Measurements from ENCODE around the gene TIGD3. TPM values are rescaled to one million over a fixed set of nuclear protein-coding genes. Genes with fewer than 3 reads are reported as not detected.

Gene TIGD3
- total and polyA plus RNA-seq, 2 of the 8 experiments (the other 6 are each of a cell fraction or from before 2014, with no cell fraction given): 1.1 to 1.3 TPM

- H3K56ac ChIP-seq (replicated peaks; ENCODE audit: insufficient read length, low read depth, low read length): no peak overlapping the region
- no peak overlapping the region for H3K14ac ChIP-seq (ENCODE audit: insufficient read length)
- no peak overlapping the region for H3K9ac ChIP-seq (replicated peaks in 1 of 4; ENCODE audit: extremely low read depth in 1 of 4, low read depth in 3 of 4, low read length in 3 of 4)
- no peak overlapping the region for H2AFZ ChIP-seq (ENCODE audit: low read length)
- H2BK12ac ChIP-seq (ENCODE audit: low read depth, low read length): no peak overlapping the region
- CTCF ChIA-PET (ENCODE audit: partially characterized antibody): interaction anchor here (0.7 to 4.5 kb wide), 14 partner anchors 10 to 118 kb away, joined by 3 to 29 read pairs (median 3); partner anchors contain the start of gene NEAT1
- H3K4me2 ChIP-seq (ENCODE audit: insufficient read depth in 1 of 2, low read depth in 2 of 2, low read length in 2 of 2): no peak overlapping the region
- no peak overlapping the region for H2BK20ac ChIP-seq (ENCODE audit: low read length)
- peaks cover 0 to 4% of the 10 kb centered on the region in 2 experiments for H4K20me1 ChIP-seq (replicated peaks in 1 of 2; ENCODE audit: control insufficient read depth in 1 of 2, insufficient read depth in 2 of 2, low read length in 2 of 2)
- H2BK5ac ChIP-seq (ENCODE audit: low read depth, low read length): no peak overlapping the region
- WGBS, 2 experiments (ENCODE audit: extremely low coverage in 1 of 2, insufficient coverage in 1 of 2, insufficient read length in 1 of 2, insufficient replicate concordance in 2 of 2, low coverage in 1 of 2, low lambda C conversion rate in 2 of 2, missing lambda C conversion rate in 1 of 2): 84% methylated on average over 17 of the region's 17 CpGs; no CpG with 5 or more reads in 1 of the 2 experiments
- H2BK120ac ChIP-seq (replicated peaks; ENCODE audit: low read depth, low read length): no peak overlapping the region
- peaks cover 0 to 14% (median 5%) of the 10 kb centered on the region in 4 experiments; a peak in 5 of 7 replicates for H3K4me1 ChIP-seq (replicated peaks in 1 of 4; ENCODE audit: control insufficient read depth in 3 of 4, insufficient read depth in 4 of 4, low read length in 3 of 4)
- H3K23me2 ChIP-seq (ENCODE audit: low read depth, low read length): no peaks in the 10 kb centered on the region
- H4K5ac ChIP-seq (ENCODE audit: insufficient read length, low read depth, low read length): no peak overlapping the region
- DNase-seq (ENCODE audit: low read depth in 1 of 2, low spot score in 2 of 2) (no peak), FAIRE-seq (no peak)
- no peak overlapping the region for H3K23ac ChIP-seq (ENCODE audit: insufficient read length)
- no peaks in the 10 kb centered on the region for H3K79me2 ChIP-seq (ENCODE audit: control insufficient read depth in 1 of 2, insufficient read depth in 2 of 2, low read length in 2 of 2)
- no peak overlapping the region for H3K4ac ChIP-seq (replicated peaks; ENCODE audit: insufficient read length, low read depth, low read length)
- no peak overlapping the region for H3K4me3 ChIP-seq (ENCODE audit: extremely low read depth in 1 of 4, insufficient read depth in 2 of 4, low read depth in 3 of 4, low read length in 4 of 4)
- no peak overlapping the region for H3K18ac ChIP-seq (ENCODE audit: extremely low read depth, low read length)
- no peak overlapping the region for H2AK5ac ChIP-seq (ENCODE audit: low read depth, low read length)
- H3K79me1 ChIP-seq (ENCODE audit: low read depth, low read length): peaks cover 2% of the 10 kb centered on the region; the same call in 1 of the 2 replicates
- POLR2A ChIA-PET (ENCODE audit: partially characterized antibody): interaction anchor here (0.8 to 17.0 kb wide), 8 partner anchors 9 to 109 kb away, joined by 3 to 202 read pairs (median 4); partner anchors contain the start of genes MALAT1 and NEAT1
- H3K36me3 ChIP-seq (ENCODE audit: control insufficient read depth in 2 of 4, insufficient read depth in 4 of 4, low read length in 3 of 4): peaks cover 0 to 4% (median 0%) of the 10 kb centered on the region in 4 experiments; a peak in 2 of 8 replicates
- H3K9me3 ChIP-seq (ENCODE audit: insufficient read depth in 2 of 2, low read depth in 1 of 2, low read length in 1 of 2): no peaks in the 10 kb centered on the region
- H4K91ac ChIP-seq (replicated peaks; ENCODE audit: insufficient read length, low read length): no peak overlapping the region
- H3K27ac ChIP-seq (ENCODE audit: low read depth, low read length): no peak overlapping the region
- no peaks in the 10 kb centered on the region for H3K27me3 ChIP-seq (replicated peaks in 1 of 4; ENCODE audit: control insufficient read depth in 3 of 4, extremely low read depth in 1 of 4, insufficient read depth in 3 of 4, low read length in 3 of 4)
- TF ChIP-seq CBX5 (IDR thresholded peaks at IDR 0.05; ENCODE audit: low read depth, low read length) (no peak), EZH2 (IDR thresholded peaks at IDR 0.05; ENCODE audit: low read depth, low read length, severe bottlenecking) (no peak), EP300 (IDR thresholded peaks at IDR 0.05; ENCODE audit: borderline replicate concordance in 1 of 2, low read depth in 2 of 2, low read length in 2 of 2) (no peak), POLR2A (IDR thresholded peaks at IDR 0.05; ENCODE audit: control extremely low read depth in 1 of 2, low read depth in 2 of 2, low read length in 2 of 2) (no peak), SUZ12 (IDR thresholded peaks at IDR 0.05; ENCODE audit: low read length) (no peak), SP2 (IDR thresholded peaks at IDR 0.05; ENCODE audit: low read length) (no peak), YY1 (IDR thresholded peaks at IDR 0.05; ENCODE audit: low read depth, low read length) (no peak), JUND (IDR thresholded peaks at IDR 0.05; ENCODE audit: low read length) (no peak), ASH2L (IDR thresholded peaks at IDR 0.05; ENCODE audit: low read length) (no peak)
- H2BK15ac ChIP-seq (ENCODE audit: low read length): no peak overlapping the region
- no peak overlapping the region for H4K8ac ChIP-seq (ENCODE audit: extremely low read depth, insufficient read depth, low read length)
These were observed 39.0 kb downstream of the TIGD3 start for GRCh38 chr11:65393513-65394079.

Measured in H1 (cell line).